ENCODE measurements around the gene NAIF1.

DNA sequence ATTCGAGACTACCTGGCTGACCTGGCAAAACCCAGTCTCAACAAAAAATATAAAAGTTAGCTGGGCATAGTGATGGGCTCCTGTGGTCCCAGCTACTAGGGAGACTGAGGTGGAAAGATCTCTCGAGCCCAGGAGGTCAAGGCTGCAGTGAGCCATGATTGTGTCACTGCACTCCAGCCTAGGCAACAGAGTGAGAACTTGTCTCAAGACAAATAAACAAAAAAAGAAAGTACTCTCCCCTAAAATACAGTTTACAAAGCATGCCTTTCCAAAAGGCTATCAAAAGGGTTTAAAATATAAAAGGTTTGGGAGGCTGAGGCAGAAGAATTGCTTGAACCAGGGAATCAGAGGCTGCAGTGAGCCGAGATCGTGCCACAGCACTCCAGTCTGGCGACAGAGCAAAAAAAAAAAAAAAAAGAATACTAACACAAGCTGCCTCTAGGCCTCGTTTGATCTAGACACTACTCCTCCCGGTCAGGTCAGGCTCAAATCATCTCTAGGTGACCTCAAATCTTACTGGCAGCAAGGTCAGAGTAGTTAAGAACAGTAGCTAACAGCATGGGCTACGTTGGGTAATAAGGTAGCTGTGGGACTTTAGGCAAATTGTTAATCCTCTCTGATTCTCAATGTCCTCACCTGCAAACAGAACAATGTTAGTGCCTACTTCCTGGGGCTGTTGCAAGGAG lies 9.3 kb downstream of the NAIF1 start:
- TF ChIP-seq, protein P1, sequence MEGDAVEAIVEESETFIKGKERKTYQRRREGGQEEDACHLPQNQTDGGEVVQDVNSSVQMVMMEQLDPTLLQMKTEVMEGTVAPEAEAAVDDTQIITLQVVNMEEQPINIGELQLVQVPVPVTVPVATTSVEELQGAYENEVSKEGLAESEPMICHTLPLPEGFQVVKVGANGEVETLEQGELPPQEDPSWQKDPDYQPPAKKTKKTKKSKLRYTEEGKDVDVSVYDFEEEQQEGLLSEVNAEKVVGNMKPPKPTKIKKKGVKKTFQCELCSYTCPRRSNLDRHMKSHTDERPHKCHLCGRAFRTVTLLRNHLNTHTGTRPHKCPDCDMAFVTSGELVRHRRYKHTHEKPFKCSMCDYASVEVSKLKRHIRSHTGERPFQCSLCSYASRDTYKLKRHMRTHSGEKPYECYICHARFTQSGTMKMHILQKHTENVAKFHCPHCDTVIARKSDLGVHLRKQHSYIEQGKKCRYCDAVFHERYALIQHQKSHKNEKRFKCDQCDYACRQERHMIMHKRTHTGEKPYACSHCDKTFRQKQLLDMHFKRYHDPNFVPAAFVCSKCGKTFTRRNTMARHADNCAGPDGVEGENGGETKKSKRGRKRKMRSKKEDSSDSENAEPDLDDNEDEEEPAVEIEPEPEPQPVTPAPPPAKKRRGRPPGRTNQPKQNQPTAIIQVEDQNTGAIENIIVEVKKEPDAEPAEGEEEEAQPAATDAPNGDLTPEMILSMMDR (IDR thresholded peaks at IDR 0.05; ENCODE audit: extremely low read depth in 1 of 2, insufficient read depth in 1 of 2, low read depth in 1 of 2, low read length in 2 of 2): no peak
- TF ChIP-seq EZH2 (IDR thresholded peaks at IDR 0.05; ENCODE audit: borderline replicate concordance, low read depth, low read length, severe bottlenecking) (no peak), POLR2A (IDR thresholded peaks at IDR 0.05; ENCODE audit: low read depth, low read length) (no peak)

Data from endothelial cell of umbilical vein (primary cell).